A549 (cell line): ENCODE data around the gene PGA5. TPM values are rescaled to one million over a fixed set of nuclear protein-coding genes. Genes with fewer than 3 reads are reported as not detected.
"Not testable (repeated sequence)": the region's sequence is repeated elsewhere in the genome, so short reads cannot be mapped to it uniquely, and the experiment has no call there.

ENCODE experiments used
- ATAC-seq, 2 experiments: fragments of 200-7000 bp in 1 of 2; fragments of >200 bp in 1 of 2; cut with Nextera tagmentation in 1 of 2; cut with Tn5 transposase in 1 of 2; 3 replicates each; pipeline versions ENCODE4 v1.8.0 to v1.9.1; 2018 to 2020; ENCODE audit warnings: mild to moderate bottlenecking in 1 of 2, moderate library complexity in 1 of 2
- CTCF ChIA-PET: fragments of 300-600 bp; sonication (Branson Sonifier 250); formaldehyde crosslinking; extraction: SDS; loops from one replicate; lab custom pipeline; 2021; ENCODE audit warnings: antibody characterized with exemption, inconsistent platforms; lab: Yijun Ruan, JAX
- POLR2A ChIA-PET: fragments of 350-600 bp; formaldehyde crosslinking; extraction: SDS; loops from one replicate; lab custom pipeline; 2021; ENCODE audit warnings: antibody characterized with exemption, inconsistent platforms; lab: Yijun Ruan, JAX
- DNase-seq, 2 experiments: peaks; one replicate each; pipeline versions ENCODE4 v3.0.0 to v3.0.0-alpha.2; 2011 to 2016; ENCODE audit warnings: low read depth in 1 of 2, low spot score in 1 of 2
- FAIRE-seq: peaks from 2 replicates; lab custom pipeline; 2011; peaks lifted over from hg19 to GRCh38; lab: Jason Lieb, UNC
- H3K27ac ChIP-seq, 2 experiments: fragments of >200 bp; sonication (Bioruptor Twin); formaldehyde crosslinking; 3 replicates each; pipeline ENCODE4 v1.5.1; 2016 to 2017
- H3K4me1 ChIP-seq: fragments of >200 bp; sonication (Bioruptor Twin); formaldehyde crosslinking; 3 replicates; pipeline ENCODE4 v1.6.1; 2016
- H3K4me2 ChIP-seq: fragments of >200 bp; sonication (Bioruptor Twin); formaldehyde crosslinking; 3 replicates; pipeline ENCODE4 v1.6.1; 2016
- H3K4me3 ChIP-seq: fragments of >200 bp; sonication (Bioruptor Twin); formaldehyde crosslinking; 3 replicates; pipeline ENCODE4 v1.5.1; 2016
- H3K9me3 ChIP-seq: fragments of >200 bp; sonication (Bioruptor Twin); formaldehyde crosslinking; 3 replicates; pipeline ENCODE4 v1.6.1; 2016
- ATOH8 ChIP-seq: fragments of 250-450 bp; sonication (Bioruptor Pico); IDR thresholded peaks from 2 replicates; pipeline ENCODE4 v1.5.0; 2020; ENCODE audit warnings: low read depth, mild to moderate bottlenecking, moderate library complexity
- CBX2 ChIP-seq: fragments of 200-600 bp; sonication (generic); IDR thresholded peaks from 2 replicates; pipeline ENCODE4 v1.6.1; 2016; ENCODE audit warnings: low read depth, mild to moderate bottlenecking, borderline replicate concordance
- CBX8 ChIP-seq: fragments of 200-600 bp; sonication (generic); IDR thresholded peaks from 2 replicates; pipeline ENCODE4 v1.6.1; 2016
- EHF ChIP-seq: fragments of 250-450 bp; sonication (Bioruptor Pico); IDR thresholded peaks from 2 replicates; pipeline ENCODE4 v1.5.0; 2020; ENCODE audit warnings: mild to moderate bottlenecking
- EHMT2 ChIP-seq: fragments of 200-600 bp; sonication (generic); IDR thresholded peaks from 2 replicates; pipeline ENCODE4 v1.6.1; 2016; ENCODE audit warnings: antibody characterized with exemption, low read depth, mild to moderate bottlenecking, moderate library complexity
- HOXB13 ChIP-seq: fragments of 250-450 bp; sonication (Bioruptor Pico); IDR thresholded peaks from 2 replicates; pipeline ENCODE4 v1.5.0; 2020; ENCODE audit warnings: low read depth, mild to moderate bottlenecking, moderate library complexity
- JUNB ChIP-seq: fragments of >200 bp; sonication (Bioruptor Twin); formaldehyde crosslinking; IDR thresholded peaks from 2 replicates; pipeline ENCODE4 v1.6.1; 2016
- KDM1A ChIP-seq: fragments of 200-600 bp; sonication (generic); IDR thresholded peaks from 2 replicates; pipeline ENCODE4 v1.6.1; 2016; ENCODE audit warnings: low read depth, mild to moderate bottlenecking
- KDM5A ChIP-seq: fragments of 200-600 bp; sonication (generic); IDR thresholded peaks from 2 replicates; pipeline ENCODE4 v1.6.1; 2016; ENCODE audit warnings: antibody characterized with exemption, mild to moderate bottlenecking
- MYC ChIP-seq: IDR thresholded peaks from 2 replicates; pipeline ENCODE4 v1.6.1; 2012; ENCODE audit warnings: mild to moderate bottlenecking, inconsistent platforms, low read length, improper control_type of control experiment, borderline replicate concordance
- NFE2L2 ChIP-seq: fragments of 150-350 bp; conservative IDR thresholded peaks from 2 replicates; pipeline ENCODE4 v1.6.1; 2014; ENCODE audit warnings: low read length
- NPAS2 ChIP-seq: fragments of 250-450 bp; sonication (Bioruptor Pico); IDR thresholded peaks from 2 replicates; pipeline ENCODE4 v1.8.0; 2022; ENCODE audit warnings: mild to moderate bottlenecking, moderate library complexity, borderline replicate concordance
- POLR2A ChIP-seq: IDR thresholded peaks from 2 replicates; pipeline ENCODE4 v1.6.1; 2012; ENCODE audit warnings: mild to moderate bottlenecking, low read length
- TFCP2L1 ChIP-seq: fragments of 250-450 bp; sonication (Bioruptor Pico); IDR thresholded peaks from 2 replicates; pipeline ENCODE4 v1.5.0; 2021; ENCODE audit warnings: mild to moderate bottlenecking
- ZSCAN20 ChIP-seq: fragments of 250-450 bp; sonication (Bioruptor Pico); IDR thresholded peaks from 2 replicates; pipeline ENCODE4 v1.8.0; 2022; ENCODE audit warnings: mild to moderate bottlenecking, moderate library complexity
- WGBS: methylation state at CpG from one replicate; pipeline ENCODE4 v1.1.6; 2017; ENCODE audit errors: missing lambda C conversion rate; 5-methylcytosine and 5-hydroxymethylcytosine counted together
- polyA plus RNA-seq, 4 experiments: library from polyadenylated mRNA; depleted of rRNA in 3 of 4; stranded (reverse); fragments of >200 nt; fragmentation: RNase III in 1 of 4; extraction: RNeasy Plus Mini Kit Qiagen cat#74134 plus additional on column Dnase treatment in 1 of 4; gene quantifications; 2 replicates in 3 of 4; 3 replicates in 1 of 4; pipeline ENCODE4 v1.2.3, GENCODE V29; 2011 to 2017
- TF ChIP-seq, protein P1 (sequence below): fragments of 450-650 bp; IDR thresholded peaks from 2 replicates; pipeline ENCODE4 v1.6.1; 2014; ENCODE audit warnings: antibody characterized with exemption
- TF ChIP-seq, protein P2 (sequence below): fragments of 150-350 bp; IDR thresholded peaks from 2 replicates; pipeline ENCODE4 v1.6.1; 2014; ENCODE audit warnings: low read depth, mild to moderate bottlenecking, low read length
- TF ChIP-seq, protein P3 (sequence below): IDR thresholded peaks from 2 replicates; pipeline ENCODE4 v1.6.1; 2012

PGA5 gene
- polyA plus RNA-seq, 2 of the 4 experiments (the other 2 are of a cell fraction): not detected

DNA sequence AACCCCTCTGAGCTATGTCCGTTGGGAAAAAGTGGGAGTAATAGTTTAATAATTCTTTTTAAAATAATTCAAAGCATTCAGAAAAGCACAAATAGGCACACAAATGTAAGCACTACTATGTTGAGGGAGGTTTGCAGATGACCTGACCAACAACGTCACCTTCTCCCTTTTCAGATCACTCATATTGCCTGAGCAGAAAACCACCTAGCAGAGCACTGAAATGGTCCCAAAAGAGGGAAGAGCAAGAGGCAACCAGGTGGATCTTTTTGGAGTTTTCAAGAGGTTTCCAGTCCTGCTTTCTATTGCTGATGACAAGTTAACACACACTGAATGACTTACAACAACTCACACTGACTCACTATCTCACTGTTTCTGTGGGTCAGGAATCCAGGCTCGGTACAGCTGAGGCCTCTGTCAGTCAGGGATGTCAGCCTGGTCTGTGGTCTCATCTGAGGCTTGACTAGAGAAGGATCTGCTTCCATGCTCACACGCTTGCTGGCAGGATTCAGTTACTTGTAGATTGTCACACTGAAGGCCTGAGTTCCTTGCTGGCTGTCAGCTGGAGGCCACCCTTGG is 41.9 kb upstream of the PGA5 start:
- no peak for ATAC-seq
- TF ChIP-seq HOXB13 (no peak), POLR2A (no peak), ATOH8 (CRISPR knock-in tag) (no peak)
- TF ChIP-seq, protein P1, sequence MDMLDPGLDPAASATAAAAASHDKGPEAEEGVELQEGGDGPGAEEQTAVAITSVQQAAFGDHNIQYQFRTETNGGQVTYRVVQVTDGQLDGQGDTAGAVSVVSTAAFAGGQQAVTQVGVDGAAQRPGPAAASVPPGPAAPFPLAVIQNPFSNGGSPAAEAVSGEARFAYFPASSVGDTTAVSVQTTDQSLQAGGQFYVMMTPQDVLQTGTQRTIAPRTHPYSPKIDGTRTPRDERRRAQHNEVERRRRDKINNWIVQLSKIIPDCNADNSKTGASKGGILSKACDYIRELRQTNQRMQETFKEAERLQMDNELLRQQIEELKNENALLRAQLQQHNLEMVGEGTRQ: no peak
- TF ChIP-seq, protein P2, sequence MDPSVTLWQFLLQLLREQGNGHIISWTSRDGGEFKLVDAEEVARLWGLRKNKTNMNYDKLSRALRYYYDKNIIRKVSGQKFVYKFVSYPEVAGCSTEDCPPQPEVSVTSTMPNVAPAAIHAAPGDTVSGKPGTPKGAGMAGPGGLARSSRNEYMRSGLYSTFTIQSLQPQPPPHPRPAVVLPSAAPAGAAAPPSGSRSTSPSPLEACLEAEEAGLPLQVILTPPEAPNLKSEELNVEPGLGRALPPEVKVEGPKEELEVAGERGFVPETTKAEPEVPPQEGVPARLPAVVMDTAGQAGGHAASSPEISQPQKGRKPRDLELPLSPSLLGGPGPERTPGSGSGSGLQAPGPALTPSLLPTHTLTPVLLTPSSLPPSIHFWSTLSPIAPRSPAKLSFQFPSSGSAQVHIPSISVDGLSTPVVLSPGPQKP: no peak
- H3K27ac ChIP-seq: no peak overlapping the region
- DNase-seq: no peak
- FAIRE-seq: no peak
- H3K4me2 ChIP-seq: no peak overlapping the region
- ChIA-PET POLR2A (no interaction called here), CTCF (interaction anchor here (1.3 kb wide), 1 partner anchor 12 kb away, joined by 3 read pairs; no protein-coding TSS in a partner anchor)
- 23% methylated on average over 4 of the region's 4 CpGs for WGBS
- 0 out of 3 replicates have a peak, but pooled peaks cover 8% of the 10 kb centered on the region for H3K9me3 ChIP-seq
- H3K4me1 ChIP-seq: no peaks in the 10 kb centered on the region
- no peak overlapping the region for H3K4me3 ChIP-seq

DNA sequence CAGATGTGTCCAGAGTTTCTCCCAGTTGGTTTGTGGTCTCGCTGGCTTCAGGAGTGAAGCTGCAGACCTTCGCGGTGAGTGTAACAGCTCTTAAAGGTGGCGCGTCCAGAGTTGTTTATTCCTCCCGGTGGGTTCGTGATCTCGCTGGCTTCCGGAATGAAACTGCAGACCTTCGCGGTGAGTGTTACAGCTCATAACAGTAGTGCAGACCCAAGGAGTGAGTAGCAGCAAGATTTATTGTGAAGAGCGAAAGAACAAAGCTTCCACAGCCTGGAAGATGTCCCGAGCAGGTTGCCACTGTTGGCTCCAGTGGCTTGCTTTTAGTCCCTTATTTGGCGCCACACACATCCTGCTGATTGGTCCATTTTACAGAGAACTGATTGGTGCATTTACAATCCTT is 39.5 kb upstream of the PGA5 start:
- Histone ChIP-seq H3K4me1 (no peaks in the 10 kb centered on the region), H3K4me2 (no peak overlapping the region), H3K9me3 (0 out of 3 replicates have a peak, but pooled peaks cover 8% of the 10 kb centered on the region)
- ATAC-seq (no peak), FAIRE-seq (no peak)
- ChIA-PET CTCF (interaction anchor here (0.6 to 2.1 kb wide), 2 partner anchors 14 to 437 kb away, joined by 5 to 13 read pairs; no protein-coding TSS in a partner anchor), POLR2A (no interaction called here)
- TF ChIP-seq KDM5A (no peak), MYC (no peak), NPAS2 (CRISPR knock-in tag) (no peak), CBX8 (no peak), CBX2 (no peak), KDM1A (no peak), NFE2L2 (no peak), TFCP2L1 (CRISPR knock-in tag) (no peak), JUNB (no peak), ZSCAN20 (no peak), EHMT2 (no peak), EHF (no peak)
- TF ChIP-seq, protein P3, sequence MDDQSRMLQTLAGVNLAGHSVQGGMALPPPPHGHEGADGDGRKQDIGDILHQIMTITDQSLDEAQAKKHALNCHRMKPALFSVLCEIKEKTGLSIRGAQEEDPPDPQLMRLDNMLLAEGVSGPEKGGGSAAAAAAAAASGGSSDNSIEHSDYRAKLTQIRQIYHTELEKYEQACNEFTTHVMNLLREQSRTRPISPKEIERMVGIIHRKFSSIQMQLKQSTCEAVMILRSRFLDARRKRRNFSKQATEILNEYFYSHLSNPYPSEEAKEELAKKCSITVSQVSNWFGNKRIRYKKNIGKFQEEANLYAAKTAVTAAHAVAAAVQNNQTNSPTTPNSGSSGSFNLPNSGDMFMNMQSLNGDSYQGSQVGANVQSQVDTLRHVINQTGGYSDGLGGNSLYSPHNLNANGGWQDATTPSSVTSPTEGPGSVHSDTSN: no peak
- TF ChIP-seq, all 56 proteins: peak for 0
- Histone ChIP-seq H3K4me3 (no peak overlapping the region), H3K27ac (no peak overlapping the region)
- 73% methylated on average over 14 of the region's 14 CpGs for WGBS
- DNase-seq: no peak

GRCh38 chr11:61202950-61203746 is 37.8 kb upstream of the PGA5 start, which contains the start of gene PGA3:
Gene PGA3 (plus strand): TSS chr11:61203515. CDS start chr11:61203565, 50 bp downstream.
- POLR2A ChIA-PET, DNase-seq, H3K4me2 ChIP-seq, H3K27ac ChIP-seq, FAIRE-seq, ATAC-seq, H3K4me1 ChIP-seq, H3K9me3 ChIP-seq, H3K4me3 ChIP-seq: not testable (repeated sequence)
- CTCF ChIA-PET: interaction anchor here (0.6 to 2.1 kb wide), 2 partner anchors 16 to 372 kb away, joined by 3 to 13 read pairs; no protein-coding TSS in a partner anchor
- WGBS: 60% methylated on average over 15 of the region's 18 CpGs

DNA sequence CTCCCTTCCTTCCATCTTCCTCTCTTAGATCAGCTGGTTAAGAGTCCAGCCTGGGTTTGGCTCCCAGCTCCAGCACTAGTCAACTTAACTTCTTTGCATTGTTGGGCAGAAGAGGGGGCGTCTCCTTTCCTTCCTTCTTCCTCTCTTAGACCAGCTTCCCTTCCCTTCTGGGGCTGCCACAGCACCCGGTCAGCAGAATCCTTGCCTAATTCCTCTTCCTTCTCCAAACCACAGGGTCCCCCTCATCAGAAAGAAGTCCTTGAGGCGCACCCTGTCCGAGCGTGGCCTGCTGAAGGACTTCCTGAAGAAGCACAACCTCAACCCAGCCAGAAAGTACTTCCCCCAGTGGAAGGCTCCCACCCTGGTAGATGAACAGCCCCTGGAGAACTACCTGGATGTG is 37.1 kb upstream of the PGA5 start:
- DNase-seq, ATAC-seq, H3K27ac ChIP-seq, H3K9me3 ChIP-seq, POLR2A ChIA-PET, FAIRE-seq, CTCF ChIA-PET, H3K4me1 ChIP-seq, H3K4me2 ChIP-seq, H3K4me3 ChIP-seq: not testable (repeated sequence)
- WGBS: no CpG with 5 or more reads among the region's 5 CpGs

DNA sequence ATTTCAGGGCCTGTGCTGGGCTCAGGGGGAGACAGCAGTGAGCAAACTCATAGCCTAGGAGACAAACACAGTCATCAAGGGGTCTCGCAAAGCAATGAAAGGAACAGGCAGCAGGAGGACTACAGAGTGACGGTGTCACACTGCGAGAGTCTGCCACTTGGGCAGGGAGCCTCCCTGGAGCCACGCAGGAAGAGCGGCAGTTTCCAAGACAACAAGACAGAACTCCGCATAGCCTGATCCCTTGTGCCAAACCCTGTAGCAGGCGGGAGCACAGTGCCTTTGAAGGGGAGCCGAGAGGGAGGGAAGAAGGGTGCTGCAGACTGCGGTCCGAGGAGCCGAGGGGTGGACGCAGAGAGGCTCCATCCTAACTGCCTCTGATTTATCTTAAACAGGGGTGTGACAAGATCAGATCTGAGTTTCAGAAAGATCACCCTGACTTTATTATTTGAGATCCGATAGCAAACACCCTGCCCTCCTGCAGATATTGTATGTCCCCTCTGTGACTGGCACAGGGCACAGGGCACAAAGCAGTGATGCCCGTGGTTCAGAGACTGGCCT is 36.4 kb upstream of the PGA5 start:
- FAIRE-seq, POLR2A ChIA-PET, H3K27ac ChIP-seq, DNase-seq, H3K4me2 ChIP-seq, ATAC-seq, H3K4me3 ChIP-seq, H3K9me3 ChIP-seq, CTCF ChIA-PET, H3K4me1 ChIP-seq: not testable (repeated sequence)
- WGBS: 57% methylated on average over 14 of the region's 14 CpGs

GRCh38 chr11:61207636-61208310 is 33.2 kb upstream of the PGA5 start:
- H3K27ac ChIP-seq, ATAC-seq, H3K4me3 ChIP-seq, H3K4me1 ChIP-seq, DNase-seq, H3K4me2 ChIP-seq, POLR2A ChIA-PET, FAIRE-seq, CTCF ChIA-PET, H3K9me3 ChIP-seq: not testable (repeated sequence)
- no CpG with 5 or more reads among the region's 9 CpGs for WGBS
